SHP77 treated with DMSO at 0.1 percent for 48 hours (cell line): ENCODE data around the gene ADAMTSL5.

Experiments
- DNase-seq: peaks from one replicate; lab custom pipeline; 2025; lab: John Stamatoyannopoulos, UW

ADAMTSL5 gene

DNA sequence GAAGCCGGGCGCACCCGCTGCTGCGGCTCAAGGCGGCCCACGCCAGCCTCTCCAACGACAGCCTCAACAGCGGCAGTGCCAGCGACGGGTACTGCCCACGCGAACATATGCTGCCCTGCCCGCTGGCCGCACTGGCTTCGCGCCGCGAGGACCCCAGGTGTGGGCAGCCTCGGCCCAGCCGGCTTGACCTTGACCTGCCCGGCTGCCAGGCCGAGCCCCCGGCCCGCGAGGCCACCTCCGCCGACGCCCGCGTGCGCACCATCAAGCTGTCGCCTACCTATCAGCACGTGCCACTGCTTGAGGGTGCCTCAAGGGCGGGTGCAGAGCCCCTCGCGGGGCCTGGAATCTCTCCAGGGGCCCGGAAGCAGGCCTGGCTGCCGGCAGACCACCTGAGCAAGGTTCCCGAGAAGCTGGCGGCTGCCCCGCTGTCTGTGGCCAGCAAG is 46.8 kb downstream of the ADAMTSL5 start:
- no peak for DNase-seq

- no peak for DNase-seq
Observed at GRCh38 chr19:1465191-1466016, 47.4 kb downstream of the ADAMTSL5 start.

DNA sequence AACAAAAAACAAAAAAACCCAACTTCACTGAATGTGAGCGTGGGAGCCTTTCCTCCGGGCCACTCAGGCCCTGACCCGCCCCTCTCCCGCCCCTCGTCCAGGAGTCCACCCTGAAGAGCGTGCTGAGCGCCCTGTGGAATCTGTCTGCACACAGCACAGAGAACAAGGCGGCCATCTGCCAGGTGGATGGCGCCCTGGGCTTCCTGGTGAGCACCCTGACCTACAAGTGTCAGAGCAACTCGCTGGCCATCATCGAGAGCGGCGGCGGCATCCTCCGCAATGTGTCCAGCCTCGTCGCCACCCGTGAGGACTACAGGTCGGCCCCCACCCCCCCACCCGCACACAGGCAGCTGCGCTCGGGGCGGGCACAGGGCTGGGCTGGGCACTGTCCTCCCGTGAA is 51.0 kb downstream of the ADAMTSL5 start:
- DNase-seq: no peak

DNA sequence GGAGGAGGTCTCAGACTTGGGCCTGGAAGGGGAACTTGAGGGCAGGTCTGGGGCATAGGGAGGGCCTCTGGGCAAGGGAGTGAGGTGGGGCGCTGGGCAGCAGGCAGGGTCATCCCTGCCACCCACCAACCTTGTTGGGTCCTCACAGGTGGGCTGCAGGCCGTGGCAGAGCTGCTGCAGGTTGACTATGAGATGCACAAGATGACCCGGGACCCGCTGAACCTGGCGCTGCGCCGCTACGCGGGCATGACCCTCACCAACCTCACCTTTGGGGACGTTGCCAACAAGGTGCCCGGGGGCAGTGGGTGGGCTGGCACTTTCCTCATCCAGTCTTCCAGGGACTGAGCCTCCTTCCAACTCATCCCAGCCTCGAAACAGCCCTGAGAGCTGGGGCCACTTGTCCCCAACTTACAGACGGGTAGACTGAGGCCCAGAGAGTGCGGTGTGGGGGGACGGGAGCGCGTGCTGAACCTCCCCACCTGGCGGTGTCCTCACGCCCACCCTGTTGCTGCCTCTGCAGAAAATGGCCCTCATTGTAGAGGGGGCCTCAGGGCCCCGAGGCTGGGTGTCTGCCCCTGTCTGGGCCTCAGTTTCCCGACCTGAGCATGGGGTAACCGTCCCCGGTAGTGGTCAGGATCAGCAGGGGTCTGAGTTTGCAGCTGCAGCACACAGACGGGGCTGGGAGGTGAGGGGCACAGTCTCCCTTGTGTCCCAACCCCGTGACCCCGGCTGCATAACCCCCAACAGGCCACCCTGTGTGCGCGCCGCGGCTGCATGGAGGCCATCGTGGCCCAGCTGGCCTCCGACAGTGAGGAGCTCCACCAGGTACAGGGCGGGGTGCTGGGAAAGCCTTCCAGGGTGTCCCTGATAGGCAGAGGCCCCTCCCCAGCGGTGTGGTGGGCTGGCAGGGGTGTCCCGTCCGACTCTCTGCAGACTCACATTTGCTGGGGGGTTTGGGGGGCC is 52.5 kb downstream of the ADAMTSL5 start:
- DNase-seq: no peak

DNA sequence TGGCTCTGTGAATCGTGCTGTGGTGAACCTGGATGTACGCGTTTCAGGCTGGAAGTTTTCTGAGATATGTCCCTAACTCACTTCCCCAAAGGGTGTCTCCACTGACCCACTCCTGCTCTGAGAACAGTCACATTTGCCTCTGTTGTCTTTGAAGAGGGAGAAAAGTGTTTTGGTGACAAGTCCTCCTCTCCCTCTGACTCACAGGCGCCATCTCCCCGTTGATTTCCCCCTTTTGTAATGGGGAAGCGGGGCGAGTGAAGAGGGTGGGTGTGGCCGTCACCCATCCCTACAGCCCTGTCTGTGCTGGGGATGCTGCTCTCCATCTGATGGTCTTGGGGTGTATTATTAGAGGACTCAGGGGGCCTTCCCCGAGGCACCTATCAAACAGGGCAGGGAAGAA is 53.3 kb downstream of the ADAMTSL5 start:
- DNase-seq: no peak

DNA sequence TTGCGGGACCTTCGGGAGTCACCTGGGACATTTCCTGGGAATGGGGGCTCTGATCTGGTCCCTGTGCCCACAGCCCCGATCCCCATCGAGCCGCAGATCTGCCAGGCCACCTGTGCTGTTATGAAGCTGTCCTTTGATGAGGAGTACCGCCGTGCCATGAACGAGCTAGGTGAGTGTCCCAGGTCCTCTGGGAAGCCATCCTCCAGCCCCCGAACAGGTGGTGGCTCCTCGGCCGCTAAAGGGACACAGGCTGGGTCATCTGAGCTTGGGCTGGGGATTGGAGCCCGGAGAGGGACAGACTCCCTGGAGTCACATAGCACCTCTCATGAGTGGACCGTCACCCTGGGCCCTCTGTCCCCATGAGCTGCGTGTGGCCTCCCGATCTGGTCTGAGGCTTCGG is 54.9 kb downstream of the ADAMTSL5 start:
- DNase-seq: no peak

GRCh38 chr19:1457031-1457739 is 55.6 kb downstream of the ADAMTSL5 start:
- no peak for DNase-seq

GRCh38 chr19:1456121-1456900 is 56.5 kb downstream of the ADAMTSL5 start:
- no peak for DNase-seq

DNA sequence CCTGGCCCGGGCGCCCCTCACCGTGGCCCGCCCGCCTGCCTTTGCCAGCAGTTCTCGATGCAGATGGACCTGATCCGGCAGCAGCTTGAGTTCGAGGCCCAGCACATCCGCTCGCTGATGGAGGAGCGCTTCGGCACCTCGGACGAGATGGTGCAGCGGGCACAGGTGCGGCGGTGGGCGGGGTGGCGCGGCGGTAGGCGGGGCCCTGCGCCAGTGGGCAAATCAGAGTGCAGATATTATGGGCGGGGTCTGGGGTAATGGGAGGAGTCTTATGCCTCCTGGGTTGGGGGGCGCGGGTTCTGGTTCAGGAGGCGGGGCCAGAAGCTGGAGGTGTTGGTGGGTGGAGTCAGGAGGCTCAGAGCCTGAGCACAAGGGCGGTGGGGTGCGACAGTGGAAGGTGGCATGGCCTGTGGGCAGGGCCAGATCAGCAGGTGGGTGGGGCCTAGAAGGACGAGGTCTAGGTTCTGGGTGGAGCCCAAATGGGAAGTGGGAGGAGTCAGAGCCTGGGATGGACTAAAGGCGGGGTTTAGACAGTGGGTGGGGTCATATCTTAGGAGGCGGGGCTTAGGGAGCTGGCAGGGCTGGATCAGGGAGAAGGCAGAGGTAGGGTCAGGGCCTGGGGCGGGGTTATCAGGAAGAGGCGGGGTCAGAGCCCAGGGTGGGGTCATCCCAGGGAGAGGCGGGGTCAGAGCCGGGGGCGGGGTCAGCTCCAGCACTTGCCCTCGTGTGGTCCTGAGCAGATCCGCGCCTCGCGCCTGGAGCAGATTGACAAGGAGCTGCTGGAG is 57.3 kb downstream of the ADAMTSL5 start:
- DNase-seq: peak; percentile 46
